Progenitor cell of endocrine pancreas (in vitro differentiated cells): Measurements from ENCODE around the gene CD34. TPM values are rescaled to one million over a fixed set of nuclear protein-coding genes. Genes with fewer than 3 reads are reported as not detected.
A peak's percentile ranks its signal among the peaks of the same experiment; 100 is the strongest.

Source experiments
- DNase-seq: peaks from one replicate; pipeline ENCODE4 v3.0.0; 2021; ENCODE audit warnings: low spot score; ENCODE audit not compliant: unreplicated experiment
- H3K27ac Mint-ChIP-seq: 2 replicates; pipeline ENCODE4 v1.8.0; 2021; ENCODE audit warnings: mild to moderate bottlenecking, moderate library complexity, mixed read lengths
- H3K27me3 Mint-ChIP-seq: 2 replicates; pipeline ENCODE4 v1.8.0; 2021; ENCODE audit warnings: mixed read lengths
- H3K36me3 Mint-ChIP-seq: 2 replicates; pipeline ENCODE4 v1.8.0; 2022; ENCODE audit warnings: mixed read lengths; ENCODE audit not compliant: insufficient read depth
- H3K4me1 Mint-ChIP-seq: 2 replicates; pipeline ENCODE4 v1.8.0; 2021; ENCODE audit warnings: low read depth, mixed read lengths
- H3K4me3 Mint-ChIP-seq: 2 replicates; pipeline ENCODE4 v1.8.0; 2021; ENCODE audit warnings: low read depth, mild to moderate bottlenecking, moderate library complexity, mixed read lengths
- H3K9me3 Mint-ChIP-seq: 2 replicates; pipeline ENCODE4 v1.8.0; 2021; ENCODE audit warnings: low read depth, mixed read lengths
- CTCF ChIP-seq: fragments of 200-600 bp; sonication (generic); IDR thresholded peaks from one replicate; pipeline ENCODE4 v1.5.0; 2021; ENCODE audit warnings: antibody characterized with exemption, mild to moderate bottlenecking; ENCODE audit not compliant: unreplicated experiment
- long read RNA-seq: library from polyadenylated mRNA; unstranded; transcript quantifications from one replicate; pipeline ENCODE4 v2.0.0, GENCODE V29; 2020
- total RNA-seq: library from RNA; stranded (reverse); gene quantifications from 2 replicates; pipeline ENCODE4 v1.2.1, GENCODE V29; 2021

CD34 gene
- total RNA-seq, result 0.07 TPM in 1 of 2 replicates, not detected in the other
- long read RNA-seq, result 0 reads

- no peaks in the 10 kb centered on the region for H3K9me3 Mint-ChIP-seq
- peaks cover 67% of the 10 kb centered on the region for H3K27me3 Mint-ChIP-seq
- H3K4me1 Mint-ChIP-seq, result peaks cover 4% of the 10 kb centered on the region
- no peak within 1 kb of the TSS for H3K27ac Mint-ChIP-seq
- H3K36me3 Mint-ChIP-seq, result peaks cover 1% of the 10 kb centered on the region
- no peak for TF ChIP-seq CTCF
- no peak for DNase-seq
- peak within 1 kb of the TSS; percentile 38 for H3K4me3 Mint-ChIP-seq
Observed at GRCh38 chr1:207910591-207911354, at the start of gene CD34. Gene CD34, minus strand, starts transcription at chr1:207911125. Its CDS starts 45 bp downstream, at chr1:207911080.

- peaks cover 74% of the 10 kb centered on the region for H3K27me3 Mint-ChIP-seq
- DNase-seq, result no peak
- no peak overlapping the region for H3K27ac Mint-ChIP-seq
- peaks cover 1% of the 10 kb centered on the region for H3K36me3 Mint-ChIP-seq
- TF ChIP-seq CTCF, result no peak
- peaks cover 3% of the 10 kb centered on the region for H3K9me3 Mint-ChIP-seq
- peak overlapping the region; percentile 14 for H3K4me3 Mint-ChIP-seq
- H3K4me1 Mint-ChIP-seq, result peaks cover 8% of the 10 kb centered on the region
Observed at GRCh38 chr1:207960346-207960745, 49.4 kb upstream of the CD34 start.

GRCh38 chr1:207959910-207960309 lies 49.0 kb upstream of the CD34 start:
- Mint-ChIP-seq H3K27me3 (peaks cover 74% of the 10 kb centered on the region), H3K4me3 (peak overlapping the region; percentile 69), H3K4me1 (peaks cover 8% of the 10 kb centered on the region), H3K9me3 (peaks cover 3% of the 10 kb centered on the region), H3K27ac (no peak overlapping the region), H3K36me3 (peaks cover 1% of the 10 kb centered on the region)
- DNase-seq, result no peak
- no peak for TF ChIP-seq CTCF

- H3K4me3 Mint-ChIP-seq, result peak overlapping the region; percentile 69
- H3K4me1 Mint-ChIP-seq, result peaks cover 5% of the 10 kb centered on the region
- H3K27me3 Mint-ChIP-seq, result peaks cover 74% of the 10 kb centered on the region
- DNase-seq, result no peak
- no peak for TF ChIP-seq CTCF
- peaks cover 1% of the 10 kb centered on the region for H3K36me3 Mint-ChIP-seq
- peaks cover 3% of the 10 kb centered on the region for H3K9me3 Mint-ChIP-seq
- no peak overlapping the region for H3K27ac Mint-ChIP-seq
Observed at GRCh38 chr1:207959141-207959825, 48.4 kb upstream of the CD34 start.

GRCh38 chr1:207958376-207959139 lies 47.6 kb upstream of the CD34 start:
- Mint-ChIP-seq H3K4me3 (peak overlapping the region; percentile 55), H3K27ac (no peak overlapping the region), H3K36me3 (peaks cover 1% of the 10 kb centered on the region)

More at GRCh38 chr1:207958376-207959139, 47.6 kb upstream of the CD34 start:
- peaks cover 3% of the 10 kb centered on the region for H3K9me3 Mint-ChIP-seq
- H3K27me3 Mint-ChIP-seq, result peaks cover 74% of the 10 kb centered on the region
- no peak for TF ChIP-seq CTCF
- DNase-seq, result no peak
- peaks cover 5% of the 10 kb centered on the region for H3K4me1 Mint-ChIP-seq
